ENCODE data around the gene TGFB3. TPM values are rescaled to one million over a fixed set of nuclear protein-coding genes. Genes with fewer than 3 reads are reported as not detected.

Gene TGFB3
- total and polyA plus RNA-seq, 5 donors from 2014 or later, result 0.16 to 7.4 (median 0.65) TPM; not detected in 1

GRCh38 chr14:75969891-75970290, 11.9 kb downstream of the TGFB3 start:
- H3K27me3 Mint-ChIP-seq, result no peaks in the 10 kb centered on the region

GRCh38 chr14:75969126-75969525, 12.7 kb downstream of the TGFB3 start:
- Mint-ChIP-seq H3K9me3 (no peaks in the 10 kb centered on the region), H3K27ac (no peak overlapping the region), H3K27me3 (no peaks in the 10 kb centered on the region), H3K36me3 (peaks cover 28% of the 10 kb centered on the region), H3K4me3 (no peak overlapping the region), H3K4me1 (no peaks in the 10 kb centered on the region)
- Histone ChIP-seq H3K4me1 (ENCODE audit: control insufficient read depth, insufficient read depth, low read length, poor library complexity, severe bottlenecking) (no peaks in the 10 kb centered on the region), H3K27ac (ENCODE audit: insufficient read depth, low read length, poor library complexity, severe bottlenecking) (no peak overlapping the region), H3K4me3 (ENCODE audit: low read depth, low read length) (no peak overlapping the region), H3K36me3 (ENCODE audit: control insufficient read depth, insufficient read depth, low read length) (no peaks in the 10 kb centered on the region), H3K9me3 (ENCODE audit: control insufficient read depth in 2 of 2, low read length in 2 of 2) (no peaks in the 10 kb centered on the region), H3K27me3 (ENCODE audit: control insufficient read depth, insufficient read depth, low read length) (no peaks in the 10 kb centered on the region)
- no peak for ATAC-seq (ENCODE audit: low read depth in 2 of 2)
- DNase-seq, result no peak

More at GRCh38 chr14:75969891-75970290, 11.9 kb downstream of the TGFB3 start:
- Mint-ChIP-seq H3K4me1 (no peaks in the 10 kb centered on the region), H3K4me3 (no peak overlapping the region), H3K27ac (peak overlapping the region in 1 of 3 donors; percentile 26), H3K9me3 (no peaks in the 10 kb centered on the region), H3K36me3 (peaks cover 26% of the 10 kb centered on the region)
- ATAC-seq (ENCODE audit: low read depth in 2 of 2), result no peak
- Histone ChIP-seq H3K36me3 (ENCODE audit: control insufficient read depth, insufficient read depth, low read length) (no peaks in the 10 kb centered on the region), H3K4me1 (ENCODE audit: control insufficient read depth, insufficient read depth, low read length, poor library complexity, severe bottlenecking) (no peaks in the 10 kb centered on the region), H3K27me3 (ENCODE audit: control insufficient read depth, insufficient read depth, low read length) (no peaks in the 10 kb centered on the region), H3K4me3 (ENCODE audit: low read depth, low read length) (no peak overlapping the region), H3K9me3 (ENCODE audit: control insufficient read depth in 2 of 2, low read length in 2 of 2) (no peaks in the 10 kb centered on the region), H3K27ac (ENCODE audit: insufficient read depth, low read length, poor library complexity, severe bottlenecking) (no peak overlapping the region)
- no peak for DNase-seq

- ATAC-seq (ENCODE audit: low read depth in 2 of 2), result no peak
- H3K4me1 Mint-ChIP-seq, result no peaks in the 10 kb centered on the region
- Histone ChIP-seq H3K4me3 (ENCODE audit: low read depth, low read length) (no peak overlapping the region), H3K27ac (ENCODE audit: insufficient read depth, low read length, poor library complexity, severe bottlenecking) (no peak overlapping the region), H3K27me3 (ENCODE audit: control insufficient read depth, insufficient read depth, low read length) (no peaks in the 10 kb centered on the region), H3K4me1 (ENCODE audit: control insufficient read depth, insufficient read depth, low read length, poor library complexity, severe bottlenecking) (no peaks in the 10 kb centered on the region), H3K36me3 (ENCODE audit: control insufficient read depth, insufficient read depth, low read length) (no peaks in the 10 kb centered on the region), H3K9me3 (ENCODE audit: control insufficient read depth in 2 of 2, low read length in 2 of 2) (no peaks in the 10 kb centered on the region)
- H3K36me3 Mint-ChIP-seq, result peaks cover 31% of the 10 kb centered on the region
- no peak for DNase-seq
- H3K9me3 Mint-ChIP-seq, result no peaks in the 10 kb centered on the region
- no peak overlapping the region for H3K27ac Mint-ChIP-seq
- no peak overlapping the region for H3K4me3 Mint-ChIP-seq
- no peaks in the 10 kb centered on the region for H3K27me3 Mint-ChIP-seq
These were observed 13.3 kb downstream of the TGFB3 start for GRCh38 chr14:75968456-75968855.

- no peaks in the 10 kb centered on the region for H3K27me3 Mint-ChIP-seq
- Histone ChIP-seq H3K4me1 (ENCODE audit: control insufficient read depth, insufficient read depth, low read length, poor library complexity, severe bottlenecking) (no peaks in the 10 kb centered on the region), H3K9me3 (ENCODE audit: control insufficient read depth in 2 of 2, low read length in 2 of 2) (no peaks in the 10 kb centered on the region), H3K4me3 (ENCODE audit: low read depth, low read length) (no peak overlapping the region), H3K27ac (ENCODE audit: insufficient read depth, low read length, poor library complexity, severe bottlenecking) (no peak overlapping the region), H3K27me3 (ENCODE audit: control insufficient read depth, insufficient read depth, low read length) (no peaks in the 10 kb centered on the region), H3K36me3 (ENCODE audit: control insufficient read depth, insufficient read depth, low read length) (no peaks in the 10 kb centered on the region)
- H3K4me3 Mint-ChIP-seq, result no peak overlapping the region
- no peaks in the 10 kb centered on the region for H3K4me1 Mint-ChIP-seq
- ATAC-seq (ENCODE audit: low read depth in 2 of 2) (no peak), DNase-seq (no peak)
- H3K9me3 Mint-ChIP-seq, result no peaks in the 10 kb centered on the region
- H3K36me3 Mint-ChIP-seq, result peaks cover 31% of the 10 kb centered on the region
- no peak overlapping the region for H3K27ac Mint-ChIP-seq
These were observed 13.9 kb downstream of the TGFB3 start for GRCh38 chr14:75967866-75968265.

- Mint-ChIP-seq H3K4me1 (no peaks in the 10 kb centered on the region), H3K27me3 (no peaks in the 10 kb centered on the region), H3K27ac (no peak overlapping the region), H3K36me3 (peaks cover 31% of the 10 kb centered on the region), H3K4me3 (no peak overlapping the region), H3K9me3 (no peaks in the 10 kb centered on the region)
- Histone ChIP-seq H3K27ac (ENCODE audit: insufficient read depth, low read length, poor library complexity, severe bottlenecking) (no peak overlapping the region), H3K9me3 (ENCODE audit: control insufficient read depth in 2 of 2, low read length in 2 of 2) (no peaks in the 10 kb centered on the region), H3K36me3 (ENCODE audit: control insufficient read depth, insufficient read depth, low read length) (peaks cover 3% of the 10 kb centered on the region), H3K4me1 (ENCODE audit: control insufficient read depth, insufficient read depth, low read length, poor library complexity, severe bottlenecking) (no peaks in the 10 kb centered on the region), H3K27me3 (ENCODE audit: control insufficient read depth, insufficient read depth, low read length) (no peaks in the 10 kb centered on the region), H3K4me3 (ENCODE audit: low read depth, low read length) (no peak overlapping the region)
- ATAC-seq (ENCODE audit: low read depth in 2 of 2), result no peak
- DNase-seq, result no peak
These were observed 20.1 kb downstream of the TGFB3 start for GRCh38 chr14:75961662-75962061.

- peaks cover 3% of the 10 kb centered on the region for H3K36me3 ChIP-seq (ENCODE audit: control insufficient read depth, insufficient read depth, low read length)
- Mint-ChIP-seq H3K27me3 (no peaks in the 10 kb centered on the region), H3K4me1 (no peaks in the 10 kb centered on the region), H3K9me3 (no peaks in the 10 kb centered on the region), H3K4me3 (no peak overlapping the region), H3K27ac (no peak overlapping the region), H3K36me3 (peaks cover 22% of the 10 kb centered on the region)
- H3K9me3 ChIP-seq (ENCODE audit: control insufficient read depth in 2 of 2, low read length in 2 of 2), result no peaks in the 10 kb centered on the region
- H3K27ac ChIP-seq (ENCODE audit: insufficient read depth, low read length, poor library complexity, severe bottlenecking), result no peak overlapping the region
- H3K27me3 ChIP-seq (ENCODE audit: control insufficient read depth, insufficient read depth, low read length), result no peaks in the 10 kb centered on the region
- no peak overlapping the region for H3K4me3 ChIP-seq (ENCODE audit: low read depth, low read length)
- ATAC-seq (ENCODE audit: low read depth in 2 of 2) (no peak), DNase-seq (no peak)
- H3K4me1 ChIP-seq (ENCODE audit: control insufficient read depth, insufficient read depth, low read length, poor library complexity, severe bottlenecking), result no peaks in the 10 kb centered on the region
These were observed 21.6 kb downstream of the TGFB3 start for GRCh38 chr14:75960231-75960630.

GRCh38 chr14:75959031-75959430, 22.8 kb downstream of the TGFB3 start:
- no peak for DNase-seq
- Histone ChIP-seq H3K36me3 (ENCODE audit: control insufficient read depth, insufficient read depth, low read length) (peaks cover 7% of the 10 kb centered on the region), H3K4me1 (ENCODE audit: control insufficient read depth, insufficient read depth, low read length, poor library complexity, severe bottlenecking) (no peaks in the 10 kb centered on the region), H3K27ac (ENCODE audit: insufficient read depth, low read length, poor library complexity, severe bottlenecking) (no peak overlapping the region), H3K9me3 (ENCODE audit: control insufficient read depth in 2 of 2, low read length in 2 of 2) (no peaks in the 10 kb centered on the region), H3K4me3 (ENCODE audit: low read depth, low read length) (no peak overlapping the region), H3K27me3 (ENCODE audit: control insufficient read depth, insufficient read depth, low read length) (no peaks in the 10 kb centered on the region)
- H3K36me3 Mint-ChIP-seq, result peaks cover 25% of the 10 kb centered on the region
- H3K27ac Mint-ChIP-seq, result peak overlapping the region in 1 of 3 donors; percentile 12
- no peaks in the 10 kb centered on the region for H3K9me3 Mint-ChIP-seq
- H3K4me1 Mint-ChIP-seq, result no peaks in the 10 kb centered on the region
- H3K27me3 Mint-ChIP-seq, result no peaks in the 10 kb centered on the region
- ATAC-seq (ENCODE audit: low read depth in 2 of 2), result no peak
- no peak overlapping the region for H3K4me3 Mint-ChIP-seq

- Histone ChIP-seq H3K4me3 (ENCODE audit: low read depth, low read length) (no peak overlapping the region), H3K27ac (ENCODE audit: insufficient read depth, low read length, poor library complexity, severe bottlenecking) (no peak overlapping the region), H3K9me3 (ENCODE audit: control insufficient read depth in 2 of 2, low read length in 2 of 2) (no peaks in the 10 kb centered on the region), H3K4me1 (ENCODE audit: control insufficient read depth, insufficient read depth, low read length, poor library complexity, severe bottlenecking) (no peaks in the 10 kb centered on the region), H3K36me3 (ENCODE audit: control insufficient read depth, insufficient read depth, low read length) (peaks cover 4% of the 10 kb centered on the region), H3K27me3 (ENCODE audit: control insufficient read depth, insufficient read depth, low read length) (no peaks in the 10 kb centered on the region)
- DNase-seq (no peak), ATAC-seq (ENCODE audit: low read depth in 2 of 2) (no peak)
- Mint-ChIP-seq H3K4me1 (no peaks in the 10 kb centered on the region), H3K9me3 (peaks cover 0 to 9% (median 0%) of the 10 kb centered on the region in 7 donors), H3K27me3 (no peaks in the 10 kb centered on the region), H3K27ac (no peak overlapping the region), H3K36me3 (peaks cover 13% of the 10 kb centered on the region), H3K4me3 (no peak overlapping the region)
These were observed 29.3 kb downstream of the TGFB3 start for GRCh38 chr14:75952489-75952888.
